HEK293 (cell line): ENCODE data around the gene ALKBH3.
A peak's percentile ranks its signal among the peaks of the same experiment; 100 is the strongest.

Experiments used
- CTCF ChIA-PET: fragments of 350-600 bp; formaldehyde crosslinking; extraction: SDS; loops from one replicate; lab custom pipeline; 2021; ENCODE audit warnings: antibody characterized with exemption; lab: Yijun Ruan, JAX
- POLR2A ChIA-PET: fragments of 300-600 bp; formaldehyde crosslinking; extraction: SDS; loops from one replicate; lab custom pipeline; 2020; ENCODE audit warnings: antibody characterized with exemption, inconsistent platforms; lab: Yijun Ruan, JAX
- H3K27ac ChIP-seq: fragments of 200-500 bp; sonication (Bioruptor generic); 2 replicates; pipeline ENCODE4 v1.5.1; 2014; ENCODE audit warnings: low read depth, low read length, control low read depth, inconsistent platforms; ENCODE audit errors: extremely low read depth
- H3K36me3 ChIP-seq, 2 experiments: fragments of 200-500 bp in 1 of 2; sonication (Bioruptor generic) in 1 of 2; 1 replicate in 1 of 2; 2 replicates in 1 of 2; pipeline ENCODE4 v1.5.1; 2014 to 2017; ENCODE audit warnings: inconsistent platforms in 2 of 2, low read length in 2 of 2; ENCODE audit not compliant: control insufficient read depth in 2 of 2, insufficient read depth in 1 of 2
- H3K4me1 ChIP-seq: fragments of 200-500 bp; sonication (Bioruptor generic); 2 replicates; pipeline ENCODE4 v1.5.1; 2014; ENCODE audit warnings: mild to moderate bottlenecking, low read length, inconsistent platforms; ENCODE audit not compliant: control insufficient read depth, insufficient read depth
- H3K4me3 ChIP-seq: 2 replicates; pipeline ENCODE4 v1.5.1; 2011; ENCODE audit warnings: low read depth, mild to moderate bottlenecking, control low read depth, low read length, moderate library complexity
- H3K9me3 ChIP-seq: fragments of 200-500 bp; sonication (Bioruptor generic); 2 replicates; pipeline ENCODE4 v1.5.1; 2014; ENCODE audit warnings: low read depth, low read length, inconsistent platforms; ENCODE audit not compliant: control insufficient read depth, insufficient read depth
- BCL11A ChIP-seq: fragments of 450-650 bp; formaldehyde crosslinking; IDR thresholded peaks from 2 replicates; pipeline ENCODE4 v1.5.1; 2016; ENCODE audit warnings: low read depth, missing biosample characterization, missing genetic modification characterization
- GLI2 ChIP-seq: fragments of 450-650 bp; formaldehyde crosslinking; IDR thresholded peaks from 2 replicates; pipeline ENCODE4; 2017; ENCODE audit warnings: missing biosample characterization, missing genetic modification characterization, low read depth, borderline replicate concordance
- GLIS2 ChIP-seq: fragments of 450-650 bp; formaldehyde crosslinking; IDR thresholded peaks from 2 replicates; pipeline ENCODE4 v1.5.1; 2016; ENCODE audit warnings: missing biosample characterization, missing genetic modification characterization
- KLF8 ChIP-seq: fragments of 450-650 bp; formaldehyde crosslinking; IDR thresholded peaks from 2 replicates; pipeline ENCODE4 v1.5.1; 2016; ENCODE audit warnings: missing biosample characterization, missing genetic modification characterization
- MEIS1 ChIP-seq: sonication (generic); formaldehyde crosslinking; IDR thresholded peaks from 2 replicates; pipeline ENCODE4 v1.8.1; 2022; ENCODE audit warnings: missing genetic modification reagents, mild to moderate bottlenecking, borderline replicate concordance
- PBX3 ChIP-seq: sonication (generic); formaldehyde crosslinking; IDR thresholded peaks from 2 replicates; pipeline ENCODE4 v1.8.1; 2022; ENCODE audit warnings: mild to moderate bottlenecking, moderate library complexity, missing genetic modification reagents
- PRDM2 ChIP-seq: fragments of 450-650 bp; formaldehyde crosslinking; IDR thresholded peaks from 2 replicates; pipeline ENCODE4 v1.5.1; 2016; ENCODE audit warnings: missing biosample characterization, missing genetic modification characterization, borderline replicate concordance
- SP2 ChIP-seq: fragments of 450-650 bp; formaldehyde crosslinking; IDR thresholded peaks from 2 replicates; pipeline ENCODE4 v1.5.1; 2016; ENCODE audit warnings: missing biosample characterization, missing genetic modification characterization
- ZBTB1 ChIP-seq: fragments of 450-650 bp; formaldehyde crosslinking; IDR thresholded peaks from 2 replicates; pipeline ENCODE4 v1.5.1; 2016; ENCODE audit warnings: missing biosample characterization, missing genetic modification characterization
- ZBTB17 ChIP-seq: fragments of 450-650 bp; formaldehyde crosslinking; IDR thresholded peaks from 2 replicates; pipeline ENCODE4 v1.5.1; 2016; ENCODE audit warnings: missing biosample characterization, missing genetic modification characterization
- ZBTB20 ChIP-seq: fragments of 450-650 bp; formaldehyde crosslinking; IDR thresholded peaks from 2 replicates; pipeline ENCODE4 v1.5.1; 2016; ENCODE audit warnings: missing biosample characterization, missing genetic modification characterization
- ZBTB26 ChIP-seq: fragments of 450-650 bp; formaldehyde crosslinking; optimal IDR thresholded peaks from 2 replicates; pipeline ENCODE3; 2016; ENCODE audit warnings: missing biosample characterization, mild to moderate bottlenecking, missing genetic modification characterization
- ZIC2 ChIP-seq: fragments of 450-650 bp; formaldehyde crosslinking; IDR thresholded peaks from 2 replicates; pipeline ENCODE4 v1.5.1; 2016; ENCODE audit warnings: missing biosample characterization, missing genetic modification characterization
- ZNF211 ChIP-seq: fragments of 450-650 bp; formaldehyde crosslinking; IDR thresholded peaks from 2 replicates; pipeline ENCODE4 v1.5.1; 2016; ENCODE audit warnings: low read depth, missing biosample characterization, missing genetic modification characterization
- ZNF280C ChIP-seq: fragments of 450-650 bp; formaldehyde crosslinking; IDR thresholded peaks from 2 replicates; pipeline ENCODE4 v1.5.1; 2016; ENCODE audit warnings: missing biosample characterization, missing genetic modification characterization
- ZNF324 ChIP-seq: fragments of 450-650 bp; formaldehyde crosslinking; IDR thresholded peaks from 2 replicates; pipeline ENCODE4 v1.5.1; 2016; ENCODE audit warnings: missing biosample characterization, missing genetic modification characterization
- ZNF341 ChIP-seq: fragments of 450-650 bp; formaldehyde crosslinking; IDR thresholded peaks from 2 replicates; pipeline ENCODE4; 2016; ENCODE audit warnings: low read depth, missing biosample characterization, missing genetic modification characterization
- ZNF416 ChIP-seq: fragments of 450-650 bp; formaldehyde crosslinking; IDR thresholded peaks from 2 replicates; pipeline ENCODE4 v1.5.1; 2016; ENCODE audit warnings: missing biosample characterization, missing genetic modification characterization
- ZNF501 ChIP-seq: fragments of 450-650 bp; formaldehyde crosslinking; IDR thresholded peaks from 2 replicates; pipeline ENCODE4 v1.5.1; 2016; ENCODE audit warnings: missing biosample characterization, missing genetic modification characterization
- ZNF600 ChIP-seq: fragments of 450-650 bp; formaldehyde crosslinking; IDR thresholded peaks from 2 replicates; pipeline ENCODE4 v1.5.1; 2016; ENCODE audit warnings: missing biosample characterization, missing genetic modification characterization
- ZNF610 ChIP-seq: fragments of 450-650 bp; formaldehyde crosslinking; IDR thresholded peaks from 2 replicates; pipeline ENCODE4 v1.5.1; 2016; ENCODE audit warnings: missing biosample characterization, missing genetic modification characterization, borderline replicate concordance
- ZNF664 ChIP-seq: fragments of 450-650 bp; formaldehyde crosslinking; IDR thresholded peaks from 2 replicates; pipeline ENCODE4 v1.5.1; 2016; ENCODE audit warnings: missing biosample characterization, missing genetic modification characterization
- ZSCAN16 ChIP-seq: fragments of 450-650 bp; formaldehyde crosslinking; IDR thresholded peaks from 2 replicates; pipeline ENCODE4 v1.5.1; 2016; ENCODE audit warnings: missing biosample characterization, missing genetic modification characterization
- ZSCAN5A ChIP-seq: fragments of 450-650 bp; formaldehyde crosslinking; IDR thresholded peaks from 2 replicates; pipeline ENCODE4 v1.5.1; 2016; ENCODE audit warnings: missing biosample characterization, missing genetic modification characterization

Gene ALKBH3

GRCh38 chr11:43941257-43941994 is 60.8 kb downstream of the ALKBH3 start (continued):
- TF ChIP-seq PRDM2 (no peak), KLF8 (no peak), ZNF280C (tag by site-specific recombination) (no peak), ZNF501 (tag by site-specific recombination) (no peak), ZBTB1 (tag by site-specific recombination) (0 out of 2 replicates have a peak, but pooled peaks have one; percentile 23), ZNF664 (tag by site-specific recombination) (no peak), GLI2 (tag by site-specific recombination) (no peak), BCL11A (0 out of 2 replicates have a peak, but pooled peaks have one; percentile 43), ZNF324 (tag by site-specific recombination) (no peak), ZNF610 (tag by site-specific recombination) (no peak), ZBTB17 (no peak), SP2 (tag by site-specific recombination) (no peak)

GRCh38 chr11:43942662-43943371 is 62.2 kb downstream of the ALKBH3 start:
- Histone ChIP-seq H3K27ac (no peak overlapping the region), H3K4me3 (peak overlapping the region; percentile 46), H3K36me3 (no peaks in the 10 kb centered on the region), H3K9me3 (no peaks in the 10 kb centered on the region), H3K4me1 (no peaks in the 10 kb centered on the region)
- ChIA-PET POLR2A (interaction anchor here (0.5 to 2.0 kb wide), 4 partner anchors 10 to 1870 kb away, joined by 3 to 10 read pairs (median 4); partner anchors contain the start of gene CD82), CTCF (interaction anchor here (0.7 to 1.6 kb wide), 5 partner anchors 14 to 98 kb away, joined by 3 to 6 read pairs (median 5); no protein-coding TSS in a partner anchor)
- TF ChIP-seq ZNF341 (tag by site-specific recombination) (peak; percentile 62), ZBTB26 (tag by site-specific recombination) (peak; percentile 71), ZBTB17 (peak; percentile 88), ZNF211 (tag by site-specific recombination) (no peak), ZSCAN16 (tag by site-specific recombination) (no peak), ZIC2 (peak; percentile 70), GLIS2 (tag by site-specific recombination) (peak; percentile 75), MEIS1 (no peak), ZBTB20 (tag by site-specific recombination) (peak; percentile 50; the same call in 1 of the 2 replicates), PBX3 (0 out of 2 replicates have a peak, but pooled peaks have one; percentile 16), ZSCAN5A (tag by site-specific recombination) (0 out of 2 replicates have a peak, but pooled peaks have one; percentile 26), ZNF600 (tag by site-specific recombination) (peak; percentile 60), ZNF416 (tag by site-specific recombination) (no peak)
